GM10266 (cell line): ENCODE measurements around the gene OR52I1.

Experiments used
- DNase-seq: peaks from one replicate; pipeline ENCODE4 v3.0.0; 2012; ENCODE audit errors: extremely low spot score
- TF ChIP-seq, protein P1 (sequence below): IDR thresholded peaks from 2 replicates; pipeline ENCODE4 v1.5.1; 2012; ENCODE audit warnings: mild to moderate bottlenecking, low read depth; ENCODE audit not compliant: control insufficient read depth, insufficient read depth; ENCODE audit errors: missing control alignments

Gene OR52I1

DNA sequence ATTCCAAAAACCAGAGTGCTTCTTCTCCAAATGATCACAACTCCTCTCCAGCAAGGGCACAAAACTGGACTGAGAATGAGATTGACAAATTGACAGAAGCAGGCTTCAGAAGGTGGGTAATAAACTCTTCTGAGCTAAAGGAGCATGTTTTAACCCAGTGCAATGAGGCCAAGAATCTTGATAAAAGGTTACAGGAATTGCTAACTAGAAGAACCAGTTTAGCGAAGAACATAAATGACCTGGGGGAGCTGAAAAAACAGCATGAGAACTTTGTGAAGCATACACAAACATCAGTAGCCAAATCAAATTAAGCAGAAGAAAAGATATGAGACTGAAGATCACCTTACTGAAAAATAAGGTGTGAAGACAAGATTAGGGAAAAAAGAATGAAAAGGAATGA, 33.4 kb upstream of the OR52I1 start:
- TF ChIP-seq, protein P1, sequence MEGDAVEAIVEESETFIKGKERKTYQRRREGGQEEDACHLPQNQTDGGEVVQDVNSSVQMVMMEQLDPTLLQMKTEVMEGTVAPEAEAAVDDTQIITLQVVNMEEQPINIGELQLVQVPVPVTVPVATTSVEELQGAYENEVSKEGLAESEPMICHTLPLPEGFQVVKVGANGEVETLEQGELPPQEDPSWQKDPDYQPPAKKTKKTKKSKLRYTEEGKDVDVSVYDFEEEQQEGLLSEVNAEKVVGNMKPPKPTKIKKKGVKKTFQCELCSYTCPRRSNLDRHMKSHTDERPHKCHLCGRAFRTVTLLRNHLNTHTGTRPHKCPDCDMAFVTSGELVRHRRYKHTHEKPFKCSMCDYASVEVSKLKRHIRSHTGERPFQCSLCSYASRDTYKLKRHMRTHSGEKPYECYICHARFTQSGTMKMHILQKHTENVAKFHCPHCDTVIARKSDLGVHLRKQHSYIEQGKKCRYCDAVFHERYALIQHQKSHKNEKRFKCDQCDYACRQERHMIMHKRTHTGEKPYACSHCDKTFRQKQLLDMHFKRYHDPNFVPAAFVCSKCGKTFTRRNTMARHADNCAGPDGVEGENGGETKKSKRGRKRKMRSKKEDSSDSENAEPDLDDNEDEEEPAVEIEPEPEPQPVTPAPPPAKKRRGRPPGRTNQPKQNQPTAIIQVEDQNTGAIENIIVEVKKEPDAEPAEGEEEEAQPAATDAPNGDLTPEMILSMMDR, result no peak
- DNase-seq, result no peak

DNA sequence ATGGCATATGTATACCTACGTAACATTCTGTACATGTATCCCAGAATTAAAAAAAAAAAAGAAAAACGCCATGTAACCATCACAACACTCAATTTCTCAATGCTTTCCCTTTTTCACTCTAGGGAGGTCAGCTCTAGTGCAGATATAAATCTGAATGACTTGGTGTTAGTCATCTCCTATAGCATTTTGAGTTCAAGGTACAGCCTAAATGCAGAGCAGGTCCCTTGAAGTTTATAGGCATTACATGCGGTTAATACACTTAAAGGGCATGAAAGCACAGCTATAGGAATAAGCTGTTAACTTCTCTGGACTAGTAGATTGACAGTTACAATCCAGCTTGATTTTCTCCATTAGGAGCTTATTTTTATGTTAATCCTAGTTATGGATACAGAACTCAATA, 28.5 kb upstream of the OR52I1 start:
- TF ChIP-seq, protein P1, result no peak
- no peak for DNase-seq

- no peak for DNase-seq
- TF ChIP-seq, protein P1, result no peak
Measured at GRCh38 chr11:4569075-4569474, 24.8 kb upstream of the OR52I1 start.

- TF ChIP-seq, protein P1, result no peak
- DNase-seq, result no peak
Measured at GRCh38 chr11:4576880-4577279, 17.0 kb upstream of the OR52I1 start.

GRCh38 chr11:4577761-4578160, 16.1 kb upstream of the OR52I1 start:
- no peak for DNase-seq
- TF ChIP-seq, protein P1, result no peak

DNA sequence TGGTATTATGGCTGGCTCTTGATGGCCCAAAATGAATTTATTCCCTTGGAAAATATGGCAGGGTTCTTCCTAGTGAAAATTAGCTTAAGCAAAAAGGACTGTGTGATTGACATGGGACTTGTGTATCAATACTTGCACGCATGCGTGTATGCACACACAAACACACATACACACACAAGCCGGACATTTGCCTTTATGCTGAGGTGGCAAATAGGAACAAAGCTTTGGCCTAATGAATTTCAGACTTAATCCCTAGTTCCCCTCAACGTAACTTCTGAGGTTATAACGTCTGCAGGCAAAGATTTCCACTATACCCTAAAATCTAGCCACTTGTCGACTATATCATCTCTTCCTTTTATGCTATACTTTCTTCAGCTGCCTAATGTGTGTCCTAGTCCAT, 15.2 kb upstream of the OR52I1 start:
- TF ChIP-seq, protein P1, result no peak
- no peak for DNase-seq

DNA sequence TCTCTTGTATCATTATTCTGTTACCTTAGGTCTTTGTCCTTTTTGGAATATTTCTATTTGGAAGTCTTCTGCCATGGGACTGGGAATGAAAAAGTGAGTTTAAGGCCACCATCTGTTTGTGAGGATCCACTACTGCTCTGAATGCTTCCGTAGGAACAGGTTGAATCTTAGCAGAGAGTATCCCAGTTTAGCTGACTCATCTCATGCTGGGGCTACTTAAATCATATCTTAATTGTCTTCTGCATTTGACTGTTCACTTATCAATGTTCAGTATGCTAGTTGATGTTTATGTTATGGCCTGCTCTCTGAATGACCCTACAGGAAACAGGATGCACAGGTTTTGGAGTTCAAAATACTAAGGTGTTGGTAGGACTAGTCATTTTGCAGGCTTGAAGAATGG, 13.7 kb upstream of the OR52I1 start:
- no peak for DNase-seq
- TF ChIP-seq, protein P1, result no peak

DNA sequence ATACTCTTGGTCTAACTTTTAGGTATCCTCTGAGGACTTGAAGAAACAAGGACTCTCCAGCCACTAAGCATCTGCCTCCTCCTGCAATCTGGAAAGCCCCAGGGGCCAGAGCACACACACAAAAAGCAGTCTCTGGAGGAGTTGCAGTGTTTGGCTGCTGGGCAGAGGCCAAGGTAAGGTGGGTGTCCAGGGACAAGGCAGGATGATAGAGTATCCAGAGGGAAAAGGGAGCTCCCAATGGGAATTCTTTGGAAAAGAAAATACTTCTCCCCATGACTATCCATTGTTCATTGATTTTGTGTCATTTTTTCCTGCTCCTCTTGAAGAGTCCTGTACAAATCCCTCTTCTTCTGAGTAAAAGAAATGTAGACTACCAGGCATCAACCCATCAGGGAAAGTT, 12.4 kb upstream of the OR52I1 start, which contains the start of gene OR52I2:
Gene OR52I2 (plus strand): TSS at position 301 of the 400 bp plus-strand sequence.
- no peak for DNase-seq

More for the DNA sequence above, 12.4 kb upstream of the OR52I1 start, which contains the start of gene OR52I2:
- TF ChIP-seq, protein P1, result no peak
